PC-3 (cell line): ENCODE results near the gene SLC2A14. TPM values are rescaled to one million over a fixed set of nuclear protein-coding genes. Genes with fewer than 3 reads are reported as not detected.
"Not testable (repeated sequence)": the region's sequence is repeated elsewhere in the genome, so short reads cannot be mapped to it uniquely, and the experiment has no call there.

Experiments
- ATAC-seq: fragments of 200-7000 bp; cut with Tn5 transposase; 2 replicates; pipeline ENCODE4 v1.9.1; 2020; ENCODE audit warnings: mild to moderate bottlenecking, moderate library complexity
- BruUV-seq: library from RNA; stranded (reverse); fragments of 400-500 nt; replicated peaks from 2 replicates; lab custom pipeline; 2021; lab: Mats Ljungman, UMichigan
- CTCF ChIA-PET: fragments of 300-600 bp; sonication (Branson Sonifier 250); formaldehyde crosslinking; loops from one replicate; lab custom pipeline; 2022; ENCODE audit warnings: antibody characterized with exemption; lab: Charles Lee
- POLR2A ChIA-PET: fragments of 300-600 bp; sonication (Branson Sonifier 250); formaldehyde crosslinking; loops from one replicate; lab custom pipeline; 2022; ENCODE audit warnings: antibody characterized with exemption; ENCODE audit not compliant: unreplicated experiment; lab: Charles Lee
- DNase-seq: peaks from one replicate; pipeline ENCODE4 v3.0.0-alpha.2; 2015
- H2AFZ ChIP-seq: fragments of 300-600 bp; sonication (generic); 2 replicates; pipeline ENCODE4 v1.6.0; 2016; ENCODE audit warnings: antibody characterized with exemption, low read length
- H3F3A ChIP-seq: fragments of 300-600 bp; sonication (generic); one replicate; pipeline ENCODE4 v1.6.0; 2017; ENCODE audit warnings: antibody characterized with exemption, low read length, control low read depth, mild to moderate bottlenecking; ENCODE audit not compliant: unreplicated experiment
- H3K27ac ChIP-seq: fragments of 300-600 bp; sonication (generic); 2 replicates; pipeline ENCODE4 v1.5.1; 2016; ENCODE audit warnings: mild to moderate bottlenecking, low read length
- H3K27me3 ChIP-seq: fragments of 300-600 bp; sonication (generic); 2 replicates; pipeline ENCODE4 v1.6.1; 2016; ENCODE audit warnings: low read length, mixed read lengths
- H3K36me3 ChIP-seq: fragments of 300-600 bp; sonication (generic); 2 replicates; pipeline ENCODE4 v1.6.1; 2016; ENCODE audit warnings: low read depth, mixed run types, low read length, mixed read lengths
- H3K4me1 ChIP-seq: fragments of 300-600 bp; sonication (generic); 2 replicates; pipeline ENCODE4 v1.5.1; 2016; ENCODE audit warnings: low read length; ENCODE audit not compliant: insufficient read depth
- H3K4me2 ChIP-seq: fragments of 300-600 bp; sonication (generic); 2 replicates; pipeline ENCODE4 v1.6.0; 2016; ENCODE audit warnings: low read length
- H3K4me3 ChIP-seq: fragments of 300-600 bp; sonication (generic); 2 replicates; pipeline ENCODE4 v1.5.1; 2016; ENCODE audit warnings: mild to moderate bottlenecking, low read length, mixed read lengths
- H3K79me2 ChIP-seq: fragments of 300-600 bp; sonication (generic); 2 replicates; pipeline ENCODE4 v1.6.1; 2017; ENCODE audit warnings: low read length, mixed read lengths
- H3K9ac ChIP-seq: fragments of 300-600 bp; sonication (generic); 2 replicates; pipeline ENCODE4 v1.6.0; 2016; ENCODE audit warnings: mild to moderate bottlenecking, low read length
- H3K9me2 ChIP-seq: fragments of 300-600 bp; sonication (generic); replicated peaks from 2 replicates; pipeline ENCODE4 v1.6.1; 2016; ENCODE audit warnings: mixed run types, low read length, mixed read lengths
- H3K9me3 ChIP-seq: fragments of 300-600 bp; sonication (generic); 2 replicates; pipeline ENCODE4 v1.6.1; 2016; ENCODE audit warnings: low read length, mixed read lengths
- H4K20me1 ChIP-seq: fragments of 300-600 bp; sonication (generic); 2 replicates; pipeline ENCODE4 v1.6.1; 2016; ENCODE audit warnings: low read length, mixed read lengths
- CTCF ChIP-seq: fragments of 300-600 bp; sonication (generic); conservative IDR thresholded peaks from 2 replicates; pipeline ENCODE4 v1.5.1; 2017; ENCODE audit warnings: antibody characterized with exemption, low read depth, mild to moderate bottlenecking, low read length
- EZH2 ChIP-seq: fragments of 300-600 bp; sonication (generic); IDR thresholded peaks from one replicate; pipeline ENCODE4 v1.6.1; 2017; ENCODE audit warnings: antibody characterized with exemption, mild to moderate bottlenecking, low read length; ENCODE audit not compliant: unreplicated experiment
- EZH2phosphoT487 ChIP-seq: fragments of 300-600 bp; sonication (generic); IDR thresholded peaks from 2 replicates; pipeline ENCODE4 v1.6.1; 2018; ENCODE audit warnings: mild to moderate bottlenecking, antibody characterized with exemption, low read length, borderline replicate concordance
- intact Hi-C: fragments of 100-400 bp; cut with micrococcal nuclease; formaldehyde crosslinking; loops from 2 replicates; pipeline ENCODE4 v1.9.0; 2023
- total RNA-seq: library from RNA; depleted of rRNA; stranded (reverse); fragments of >200 nt; gene quantifications from 2 replicates; pipeline ENCODE4 v1.2.3, GENCODE V29; 2014

SLC2A14 gene
- total RNA-seq, 1 experiment from 2014 or later = not detected

GRCh38 chr12:7853557-7853956 is 19.2 kb downstream of the SLC2A14 start:
- CTCF ChIA-PET = no interaction called here
- POLR2A ChIA-PET = no interaction called here
- intact Hi-C loops = no loop called here
- BruUV-seq = no TSS peak
- Histone ChIP-seq H3K4me3 (no peak overlapping the region), H3K9me2 (no peaks in the 10 kb centered on the region), H3K36me3 (no peaks in the 10 kb centered on the region), H3K9ac (no peak overlapping the region), H3K27me3 (peaks cover 32% of the 10 kb centered on the region), H3K4me1 (no peaks in the 10 kb centered on the region), H3K79me2 (no peaks in the 10 kb centered on the region), H4K20me1 (no peaks in the 10 kb centered on the region), H3F3A (no peaks in the 10 kb centered on the region), H3K27ac (no peak overlapping the region), H2AFZ (no peak overlapping the region), H3K9me3 (no peaks in the 10 kb centered on the region), H3K4me2 (no peak overlapping the region)
- no peak for ATAC-seq
- DNase-seq = no peak
- TF ChIP-seq EZH2phosphoT487 = no peak
- no peak for TF ChIP-seq CTCF
- no peak for TF ChIP-seq EZH2

- peaks cover 32% of the 10 kb centered on the region for H3K27me3 ChIP-seq
- H3K4me3 ChIP-seq, H3K9me2 ChIP-seq, H3K79me2 ChIP-seq, H3K9me3 ChIP-seq, intact Hi-C loops, H3K4me2 ChIP-seq, H3K4me1 ChIP-seq, CTCF ChIA-PET, BruUV-seq, H3K27ac ChIP-seq, H3K36me3 ChIP-seq, H4K20me1 ChIP-seq, POLR2A ChIA-PET, H3K9ac ChIP-seq, DNase-seq, H3F3A ChIP-seq, ATAC-seq, H2AFZ ChIP-seq: not testable (repeated sequence)
These were observed 21.1 kb downstream of the SLC2A14 start for GRCh38 chr12:7851622-7852081.

- BruUV-seq = not testable (repeated sequence)
These were observed 22.6 kb downstream of the SLC2A14 start for GRCh38 chr12:7850099-7850498.

GRCh38 chr12:7848098-7848422 is 24.7 kb downstream of the SLC2A14 start:
- H3K36me3 ChIP-seq, H3K9me3 ChIP-seq, H2AFZ ChIP-seq, H3K27ac ChIP-seq, BruUV-seq, H3K9ac ChIP-seq, CTCF ChIA-PET, intact Hi-C loops, H3K4me1 ChIP-seq, H3K4me3 ChIP-seq, POLR2A ChIA-PET, H3F3A ChIP-seq, H3K79me2 ChIP-seq, ATAC-seq, H4K20me1 ChIP-seq, DNase-seq, H3K4me2 ChIP-seq, H3K9me2 ChIP-seq: not testable (repeated sequence)
- peaks cover 25% of the 10 kb centered on the region for H3K27me3 ChIP-seq

More at GRCh38 chr12:7850099-7850498, 22.6 kb downstream of the SLC2A14 start:
- H3F3A ChIP-seq, H3K4me3 ChIP-seq, H3K4me2 ChIP-seq, H4K20me1 ChIP-seq, H3K9ac ChIP-seq, H3K79me2 ChIP-seq, CTCF ChIA-PET, H3K9me2 ChIP-seq, H3K27ac ChIP-seq, POLR2A ChIA-PET, H3K36me3 ChIP-seq, H3K4me1 ChIP-seq, intact Hi-C loops, H2AFZ ChIP-seq, ATAC-seq, DNase-seq, H3K9me3 ChIP-seq: not testable (repeated sequence)
- peaks cover 31% of the 10 kb centered on the region for H3K27me3 ChIP-seq

GRCh38 chr12:7847226-7848097 is 25.3 kb downstream of the SLC2A14 start:
- CTCF ChIA-PET, H3K9me2 ChIP-seq, H3K36me3 ChIP-seq, DNase-seq, BruUV-seq, H3K4me2 ChIP-seq, H3K9me3 ChIP-seq, H3K4me1 ChIP-seq, H3K9ac ChIP-seq, H4K20me1 ChIP-seq, intact Hi-C loops, POLR2A ChIA-PET, H2AFZ ChIP-seq, H3K27ac ChIP-seq, H3K4me3 ChIP-seq, H3K79me2 ChIP-seq, ATAC-seq, H3F3A ChIP-seq: not testable (repeated sequence)
- peaks cover 20% of the 10 kb centered on the region for H3K27me3 ChIP-seq
